Kidney capillary endothelial cell (primary cell): ENCODE results near the gene WIZ.
"Not testable (repeated sequence)": the region's sequence is repeated elsewhere in the genome, so short reads cannot be mapped to it uniquely, and the experiment has no call there.

ENCODE experiments used
- DNase-seq: peaks from one replicate; pipeline ENCODE4 v3.0.0-alpha.2; 2018; ENCODE audit warnings: low spot score

Gene WIZ

DNA sequence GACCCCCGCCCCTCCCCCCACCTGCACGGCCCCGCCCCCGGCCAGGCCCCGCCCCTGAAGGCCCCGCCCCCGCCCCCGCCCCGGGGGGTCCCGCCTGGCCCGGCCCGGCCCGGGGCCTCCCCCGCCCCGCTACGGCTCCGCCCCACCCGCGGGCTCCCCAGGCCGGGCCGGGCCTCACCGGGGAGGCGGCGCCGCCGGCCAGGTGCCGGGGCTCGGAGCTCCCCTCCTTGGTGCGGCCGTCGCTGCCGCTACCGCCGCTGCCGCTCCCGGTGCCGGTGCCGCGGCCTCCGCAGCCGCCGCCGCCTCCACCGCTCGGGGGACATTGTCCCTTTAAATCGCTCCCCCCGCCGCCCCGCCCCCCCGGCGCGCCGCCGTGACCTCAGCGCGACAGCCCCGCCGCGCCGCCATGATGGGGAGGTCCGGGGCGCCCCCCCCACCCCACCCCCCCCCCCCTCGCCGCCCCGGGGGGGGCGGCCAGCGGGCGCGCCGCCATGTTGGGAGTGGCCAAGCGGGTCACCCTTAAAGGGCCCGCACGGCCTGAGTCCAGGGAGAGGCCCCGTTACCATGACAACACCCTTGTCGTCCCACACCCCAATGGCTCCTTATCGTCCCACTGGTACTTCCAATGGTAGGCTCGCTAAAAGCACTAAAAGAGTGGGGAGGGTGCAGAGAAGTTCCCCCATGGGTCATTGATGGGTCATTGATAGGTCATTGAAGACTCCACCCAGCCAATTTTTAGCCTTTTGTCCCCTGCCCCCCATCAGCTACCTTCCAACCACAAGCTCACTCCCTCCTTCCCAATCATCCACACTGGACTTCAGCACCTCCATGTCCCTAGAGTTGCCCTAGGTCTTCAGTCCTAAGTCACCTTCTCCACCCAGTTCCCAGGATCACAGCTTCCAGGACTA is at the start of gene WIZ:
TSS of gene WIZ (minus strand) at position 337 of the 908 bp plus-strand sequence. CDS start 1,649 bp downstream, outside the sequence.
- peak; percentile 58 for DNase-seq

- DNase-seq: no peak
These were observed 49.2 kb upstream of the WIZ start for GRCh38 chr19:15498910-15499309.

GRCh38 chr19:15498156-15498858 is 48.6 kb upstream of the WIZ start:
- DNase-seq: no peak

DNA sequence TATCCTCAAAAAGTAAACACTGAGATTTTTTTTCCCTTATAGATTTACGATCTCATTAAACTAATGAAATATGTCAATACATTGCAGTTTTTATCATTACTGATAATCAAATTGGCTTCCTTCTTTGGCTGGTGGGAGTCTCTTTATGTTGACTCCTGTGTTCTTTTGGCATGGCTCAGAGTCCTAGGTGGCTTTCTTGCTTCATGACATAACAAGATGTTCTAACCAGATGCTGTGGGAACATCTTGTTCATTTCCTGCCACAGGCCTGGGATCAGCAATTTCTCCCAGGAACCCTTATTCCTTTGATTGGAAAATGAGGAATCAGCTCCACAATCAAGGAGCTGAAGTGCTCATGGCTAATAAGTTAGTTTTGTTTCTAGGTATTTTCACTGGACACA is 45.4 kb upstream of the WIZ start:
- DNase-seq: no peak

DNA sequence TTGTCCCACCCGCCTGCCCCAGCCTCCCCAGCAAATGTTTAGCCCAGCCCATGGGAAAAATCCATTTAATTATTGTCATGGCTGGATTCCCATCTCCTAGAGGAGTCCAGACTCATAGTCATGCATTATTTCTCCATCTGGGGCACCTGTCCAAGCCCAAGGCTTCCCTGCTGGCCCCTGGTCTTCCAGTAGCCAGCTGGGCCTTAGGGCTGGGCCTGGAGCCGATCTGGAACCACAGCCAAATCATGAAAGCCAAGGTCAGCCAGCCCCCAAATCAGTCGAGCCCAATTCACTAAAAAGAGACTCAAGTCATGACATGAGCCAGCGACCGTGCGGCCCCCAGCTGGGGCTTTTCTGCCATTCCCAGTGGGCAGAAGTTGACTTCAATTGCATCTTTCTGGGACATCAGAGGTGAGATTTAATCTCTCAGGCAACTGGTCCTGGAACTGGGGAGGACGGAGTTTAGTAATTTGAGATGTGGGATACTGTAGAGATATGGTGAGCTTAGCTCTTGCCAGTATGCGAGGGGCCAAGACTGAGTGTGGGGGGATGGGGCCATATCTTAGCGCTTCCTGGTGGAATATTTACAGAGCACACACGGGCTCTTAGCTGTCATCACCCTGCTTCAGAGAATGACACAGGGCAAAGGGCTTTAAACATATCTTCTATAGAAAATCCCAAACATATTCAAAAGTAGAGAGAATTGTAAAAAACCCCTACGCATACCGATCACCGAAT is 38.9 kb upstream of the WIZ start:
- DNase-seq: no peak

DNA sequence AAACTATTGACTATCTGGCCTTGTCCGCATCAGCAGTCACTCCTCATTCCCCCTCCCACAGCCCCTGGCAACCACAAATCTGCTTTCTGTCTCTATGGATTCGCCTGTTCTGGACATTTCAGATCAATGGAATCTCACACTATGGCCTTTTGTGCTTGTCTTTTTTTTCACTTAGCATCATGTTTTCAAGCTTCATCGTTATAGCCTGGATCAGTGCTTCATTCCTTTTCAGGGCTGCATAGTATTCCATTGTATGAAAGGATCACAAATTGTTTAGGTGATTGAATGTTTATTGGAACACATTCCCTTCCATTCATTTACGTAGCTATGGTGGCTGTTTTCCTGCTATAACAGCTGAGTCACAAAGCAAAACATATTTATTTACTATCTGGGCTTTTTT is 37.3 kb upstream of the WIZ start:
- no peak for DNase-seq

DNA sequence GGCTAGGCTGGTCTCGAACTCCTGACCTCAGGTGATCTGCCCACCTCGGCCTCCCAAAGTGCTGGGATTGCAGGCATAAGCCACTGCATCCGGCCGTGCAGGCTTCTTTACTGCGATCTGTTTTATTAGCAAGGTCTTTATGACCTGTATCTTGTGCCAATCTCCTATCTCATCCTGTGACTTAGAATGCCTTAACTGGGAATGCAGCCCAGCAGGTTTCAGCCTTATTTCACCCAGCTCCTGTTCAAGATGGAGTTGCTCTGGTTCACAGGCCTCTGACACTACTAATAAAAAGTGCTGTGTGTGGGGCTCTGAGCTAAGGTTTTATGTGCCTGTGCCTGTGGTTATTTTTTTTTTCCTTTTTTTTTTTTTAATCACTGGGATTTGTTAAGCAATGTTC is 36.0 kb upstream of the WIZ start:
- DNase-seq: not testable (repeated sequence)

GRCh38 chr19:15480996-15481395 is 31.2 kb upstream of the WIZ start:
- DNase-seq: not testable (repeated sequence)

DNA sequence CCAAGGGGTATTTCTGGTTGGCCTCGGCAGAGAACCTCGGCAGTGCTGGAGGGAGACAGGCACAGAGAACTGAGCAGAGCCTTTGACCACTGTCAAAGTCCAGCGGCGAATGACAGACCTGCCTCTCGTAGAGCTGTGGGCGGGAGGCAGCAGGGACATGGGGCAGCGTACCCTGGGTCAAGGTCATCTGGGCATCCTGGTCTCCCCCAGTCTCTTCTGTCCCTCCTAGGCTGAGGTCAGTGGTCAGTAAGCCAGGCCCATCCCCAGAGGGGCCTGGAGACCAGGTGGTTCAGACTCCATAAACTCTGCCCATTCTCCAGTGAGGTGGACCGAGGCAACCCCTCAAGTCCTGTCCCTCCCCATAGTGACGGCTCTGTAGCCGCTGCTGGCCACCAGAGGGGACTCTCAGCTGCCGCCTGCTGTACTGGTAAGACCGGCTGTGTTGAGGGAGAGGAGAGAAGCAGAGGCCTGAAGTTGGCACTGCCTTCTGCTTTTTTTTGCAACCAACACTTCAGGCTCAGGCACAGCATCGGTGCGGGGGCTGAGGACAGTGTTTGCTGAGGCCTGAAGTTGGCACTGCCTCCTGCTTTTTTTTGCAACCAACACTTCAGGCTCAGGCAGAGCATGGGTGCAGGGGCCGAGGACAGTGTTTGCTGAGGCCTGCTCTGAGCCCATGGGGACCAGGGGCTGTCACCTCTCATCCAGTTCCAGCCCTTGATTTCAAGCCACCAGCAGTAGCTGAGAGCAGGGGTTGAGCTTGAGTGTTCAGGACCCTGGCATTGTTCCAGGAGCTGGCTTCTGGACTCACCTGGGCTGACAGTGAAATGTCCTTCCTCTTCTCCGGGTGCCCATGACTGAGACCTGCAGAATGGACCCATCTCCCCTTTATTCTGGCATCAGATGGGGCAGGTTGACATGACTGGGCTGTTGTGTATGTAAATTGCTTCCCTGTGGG is 29.9 kb upstream of the WIZ start, which contains the start of gene PGLYRP2:
TSS of gene PGLYRP2 (minus strand) at position 111 of the 955 bp plus-strand sequence. CDS start 130 bp downstream, outside the sequence.
- DNase-seq: no peak

GRCh38 chr19:15476325-15476724 is 26.6 kb upstream of the WIZ start:
- no peak for DNase-seq

GRCh38 chr19:15475611-15476010 is 25.9 kb upstream of the WIZ start:
- no peak for DNase-seq

DNA sequence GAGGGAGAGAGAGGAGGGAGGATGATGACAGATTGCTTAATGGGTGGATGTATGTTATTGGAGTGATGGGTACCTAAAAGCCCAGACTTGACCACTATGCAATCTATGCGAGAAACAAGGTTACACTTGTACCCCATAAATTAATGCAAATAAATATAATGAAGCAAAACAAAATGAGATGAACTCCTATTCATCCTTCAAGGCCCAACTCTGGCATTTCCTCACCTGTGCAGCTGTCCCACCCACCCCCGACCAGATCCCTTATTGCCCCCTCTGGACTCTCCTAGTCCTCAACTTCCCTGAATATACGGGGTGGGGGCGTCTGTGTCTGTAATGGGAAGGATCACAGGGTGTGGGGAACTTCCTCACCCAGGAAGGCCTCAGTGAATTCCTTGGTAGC is 25.4 kb upstream of the WIZ start:
- no peak for DNase-seq

DNA sequence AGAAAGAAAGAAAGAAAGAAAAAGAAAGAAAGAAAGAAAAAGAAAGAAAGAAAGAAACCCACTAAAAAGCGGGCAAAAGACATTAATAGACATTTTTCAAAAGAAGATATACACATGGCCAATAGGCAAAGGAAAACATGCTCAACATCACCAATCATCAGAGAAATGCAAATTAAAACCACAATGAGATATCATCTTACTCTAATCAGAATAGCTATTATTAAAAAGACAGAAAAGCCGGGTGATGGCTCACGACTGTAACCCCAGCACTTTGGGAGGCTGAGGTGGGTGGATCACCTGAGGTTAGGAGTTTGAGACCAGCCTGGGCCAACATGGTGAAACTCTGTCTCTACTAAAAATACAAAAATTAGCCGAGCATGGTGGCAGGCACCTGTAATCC is 24.1 kb upstream of the WIZ start:
- not testable (repeated sequence) for DNase-seq

DNA sequence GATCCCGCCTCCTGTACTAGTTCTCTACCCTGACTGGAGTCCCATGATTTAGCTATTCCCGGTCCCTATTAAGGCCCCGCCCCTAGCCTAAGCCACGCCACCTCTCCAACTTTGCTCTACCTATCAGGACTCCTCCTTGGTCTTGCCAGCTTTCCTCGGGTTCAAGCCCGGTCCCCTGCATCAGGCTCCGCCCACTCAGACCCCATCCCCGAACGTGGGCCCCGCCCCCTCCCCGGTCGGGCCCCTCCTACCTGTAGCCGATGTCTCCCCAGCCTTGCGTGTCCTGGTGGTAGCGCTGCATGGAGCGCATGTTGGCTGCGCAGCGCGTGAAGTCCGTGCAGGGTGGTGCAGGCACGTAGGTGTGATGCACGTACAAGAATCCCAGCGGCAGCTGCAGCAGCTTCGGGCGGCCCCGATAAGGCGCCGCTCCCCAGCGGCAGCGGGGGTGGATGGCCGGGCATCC is 21.9 kb upstream of the WIZ start:
- DNase-seq: no peak

- no peak for DNase-seq
These were observed 19.9 kb upstream of the WIZ start for GRCh38 chr19:15469513-15470297.

DNA sequence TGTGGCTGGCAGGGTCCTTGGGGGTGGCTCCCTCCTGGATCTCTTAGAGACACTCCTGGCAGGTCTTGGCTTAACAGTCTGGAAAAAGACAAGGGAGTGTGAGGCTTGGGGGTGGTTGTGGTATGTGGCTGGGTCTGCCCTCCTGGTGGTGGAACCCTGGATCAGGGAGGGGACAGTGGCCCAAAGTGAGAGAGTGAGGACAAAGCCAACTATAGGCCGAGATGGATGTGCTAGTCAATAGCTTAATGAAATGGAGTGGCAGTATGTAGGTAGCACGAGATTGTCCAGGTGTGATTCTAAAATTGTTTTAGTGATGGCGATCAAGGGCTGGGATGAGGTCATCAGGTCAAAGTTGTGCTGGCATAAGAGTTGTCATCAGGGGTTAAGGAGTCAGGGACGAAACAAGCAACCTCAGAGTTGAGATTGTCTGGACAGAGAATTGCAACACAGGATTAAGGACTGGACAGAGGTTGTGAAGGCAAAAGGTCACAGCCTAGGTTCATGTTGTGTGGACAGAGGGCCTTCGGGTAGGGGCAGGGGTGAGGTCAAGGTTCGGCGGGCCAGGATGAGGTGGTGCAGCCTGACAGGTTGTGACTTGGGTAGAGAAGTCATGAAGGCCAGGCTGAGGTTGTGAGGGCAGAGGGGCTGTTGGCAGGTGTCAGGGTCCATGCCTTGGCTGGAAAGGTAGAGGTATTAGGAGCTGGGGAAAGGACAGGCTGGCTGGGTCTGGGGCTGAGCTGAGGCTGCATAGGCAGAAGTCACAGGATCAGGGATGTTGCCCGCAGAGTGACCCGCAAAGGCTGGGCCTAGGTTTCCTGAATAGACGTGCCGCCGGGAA is 19.1 kb upstream of the WIZ start:
- DNase-seq: no peak

- DNase-seq: no peak
These were observed 18.0 kb upstream of the WIZ start for GRCh38 chr19:15467734-15468214.

DNA sequence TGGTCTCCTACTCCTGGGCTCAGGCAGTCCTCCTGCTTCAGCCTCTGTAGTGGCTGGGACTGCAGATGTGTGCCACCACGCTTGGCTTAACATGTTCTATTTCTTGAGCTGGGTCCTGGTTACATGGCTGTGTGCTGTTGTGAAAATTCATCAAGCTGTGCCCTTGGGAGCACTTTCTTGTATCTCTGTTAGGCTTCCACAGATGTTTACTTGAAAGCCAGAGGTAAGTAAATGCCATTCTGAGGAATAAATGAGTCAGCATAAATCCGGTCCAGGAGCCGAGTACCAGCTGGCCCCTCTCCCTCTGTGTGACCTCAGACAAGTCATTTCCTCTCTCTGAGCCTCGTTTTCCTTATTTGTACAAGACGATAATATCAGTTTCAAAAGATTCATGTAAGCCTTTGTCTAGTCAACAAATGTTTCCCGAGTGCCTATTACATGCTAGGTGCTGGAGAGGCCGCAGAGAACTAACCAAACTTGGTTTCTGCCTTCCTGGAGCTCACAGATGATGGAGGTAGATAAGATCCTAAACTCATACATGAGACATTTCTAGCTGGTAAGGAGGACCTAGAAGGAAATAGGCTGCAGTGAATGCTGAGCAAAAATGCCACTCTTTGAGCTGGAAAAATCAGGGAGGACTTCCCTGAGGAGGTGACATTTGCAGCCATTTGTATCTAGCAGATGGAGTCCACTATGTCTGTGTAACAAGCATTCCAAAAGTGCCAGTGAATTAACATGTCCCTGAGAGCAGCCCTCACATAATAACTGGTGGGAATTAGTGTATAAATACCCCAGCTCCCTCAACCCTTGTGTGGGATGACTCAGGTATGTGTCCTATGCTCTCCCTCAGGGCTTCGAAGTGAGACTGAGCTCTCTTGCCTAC is 17.3 kb upstream of the WIZ start:
- DNase-seq: peak; percentile 75
